Endothelial cell of umbilical vein (primary cell): ENCODE results near the gene RASA2. TPM values are rescaled to one million over a fixed set of nuclear protein-coding genes. Genes with fewer than 3 reads are reported as not detected.

Experiments
- BruUV-seq: library from RNA; stranded (reverse); fragments of 400-500 nt; replicated peaks from 2 replicates; lab custom pipeline; 2021; lab: Mats Ljungman, UMichigan
- CTCF ChIA-PET: fragments of 300-600, 350-600 bp; sonication (Branson Sonifier 250); formaldehyde crosslinking; loops from one replicate; lab custom pipeline; 2021; ENCODE audit warnings: antibody characterized with exemption, inconsistent platforms; lab: Charles Lee
- POLR2A ChIA-PET: fragments of 300-600, 350-600 bp; sonication (Branson Sonifier 250); formaldehyde crosslinking; loops from one replicate; lab custom pipeline; 2021; ENCODE audit warnings: antibody characterized with exemption, inconsistent platforms; lab: Charles Lee
- DNase-seq: peaks from one replicate; pipeline ENCODE4 v3.0.0-alpha.2; 2011; ENCODE audit warnings: low read depth, low spot score
- FAIRE-seq: peaks from 2 replicates; lab custom pipeline; 2011; peaks lifted over from hg19 to GRCh38; lab: Jason Lieb, UNC
- H2AFZ ChIP-seq: 2 replicates; pipeline ENCODE4 v1.6.0; 2012; ENCODE audit warnings: low read depth, low read length, control low read depth, inconsistent platforms
- H3K27ac ChIP-seq: 2 replicates; pipeline ENCODE4 v1.5.1; 2011; ENCODE audit warnings: low read depth, mild to moderate bottlenecking, control low read depth, low read length, moderate library complexity; ENCODE audit not compliant: insufficient read depth
- H3K27me3 ChIP-seq, 2 experiments: 2 replicates each; pipeline versions ENCODE4 v1.6.0 to v1.6.1; 2011; ENCODE audit warnings: low read length in 2 of 2, mixed read lengths in 1 of 2; ENCODE audit not compliant: control insufficient read depth in 2 of 2, insufficient read depth in 2 of 2
- H3K36me3 ChIP-seq, 2 experiments: 2 replicates in 1 of 2; 3 replicates in 1 of 2; pipeline ENCODE4 v1.5.1; 2011; ENCODE audit warnings: low read length in 2 of 2, mild to moderate bottlenecking in 1 of 2, moderate library complexity in 1 of 2; ENCODE audit not compliant: control insufficient read depth in 2 of 2, insufficient read depth in 2 of 2; ENCODE audit errors: extremely low read depth in 1 of 2
- H3K4me1 ChIP-seq: 3 replicates; pipeline ENCODE4 v1.5.1; 2011; ENCODE audit warnings: mild to moderate bottlenecking, low read length; ENCODE audit not compliant: control insufficient read depth, insufficient read depth; ENCODE audit errors: extremely low read depth
- H3K4me2 ChIP-seq: 2 replicates; pipeline ENCODE4 v1.6.1; 2011; ENCODE audit warnings: low read length, control low read depth, mixed read lengths; ENCODE audit not compliant: insufficient read depth
- H3K4me3 ChIP-seq, 3 experiments: fragments of 200-600 bp in 1 of 3; sonication (generic), shearing (Covaris generic) in 1 of 3; replicated peaks in 1 of 3; 2 replicates each; pipeline ENCODE4 v1.5.1; 2011 to 2016; ENCODE audit warnings: control low read depth in 3 of 3, low read length in 3 of 3, mild to moderate bottlenecking in 2 of 3, inconsistent platforms in 1 of 3, low read depth in 1 of 3, moderate library complexity in 1 of 3; ENCODE audit not compliant: insufficient read depth in 1 of 3
- H3K79me2 ChIP-seq: 2 replicates; pipeline ENCODE4 v1.6.0; 2012; ENCODE audit warnings: low read length, inconsistent platforms; ENCODE audit not compliant: control insufficient read depth, insufficient read depth
- H3K9ac ChIP-seq: replicated peaks from 2 replicates; pipeline ENCODE3; 2011; ENCODE audit warnings: low read length, control low read depth; ENCODE audit not compliant: insufficient read depth; ENCODE audit errors: extremely low read depth
- H3K9me1 ChIP-seq: replicated peaks from 3 replicates; pipeline ENCODE4 v1.6.0; 2011; ENCODE audit warnings: mild to moderate bottlenecking, low read length; ENCODE audit not compliant: control insufficient read depth, insufficient read depth; ENCODE audit errors: extremely low read depth
- H3K9me3 ChIP-seq: replicated peaks from 2 replicates; pipeline ENCODE4 v1.5.1; 2012; ENCODE audit warnings: low read length, inconsistent platforms; ENCODE audit not compliant: control insufficient read depth, insufficient read depth
- H4K20me1 ChIP-seq: replicated peaks from 2 replicates; pipeline ENCODE3; 2011; ENCODE audit warnings: mild to moderate bottlenecking, low read length; ENCODE audit not compliant: control insufficient read depth, insufficient read depth; ENCODE audit errors: extremely low read depth
- CTCF ChIP-seq, 2 donors: IDR thresholded peaks; 1 replicate in 1 of 2; 2 replicates in 1 of 2; pipeline ENCODE4 v1.5.1; 2011; ENCODE audit warnings: low read length in 2 of 2, mild to moderate bottlenecking in 2 of 2, moderate library complexity in 2 of 2, control low read depth in 1 of 2, inconsistent platforms in 1 of 2, low read depth in 1 of 2; ENCODE audit not compliant: insufficient read depth in 1 of 2; ENCODE audit errors: extremely low read depth in 1 of 2
- EZH2 ChIP-seq: IDR thresholded peaks from 2 replicates; pipeline ENCODE4 v1.6.1; 2012; ENCODE audit warnings: borderline replicate concordance, low read depth, mild to moderate bottlenecking, moderate library complexity, low read length, inconsistent platforms; ENCODE audit not compliant: severe bottlenecking
- FOS ChIP-seq: IDR thresholded peaks from 2 replicates; pipeline ENCODE4 v1.6.1; 2011; ENCODE audit warnings: mild to moderate bottlenecking, low read length, moderate library complexity, borderline replicate concordance; ENCODE audit not compliant: insufficient read depth
- GATA2 ChIP-seq: IDR thresholded peaks from 2 replicates; pipeline ENCODE4 v1.7.0; 2011; ENCODE audit warnings: low read depth, mild to moderate bottlenecking, moderate library complexity, mixed read lengths, low read length; ENCODE audit not compliant: insufficient read length, insufficient read depth
- JUN ChIP-seq: IDR thresholded peaks from 2 replicates; pipeline ENCODE4 v1.6.1; 2011; ENCODE audit warnings: borderline replicate concordance, low read depth; ENCODE audit not compliant: insufficient read length, insufficient read depth
- MAX ChIP-seq: IDR thresholded peaks from 2 replicates; pipeline ENCODE4 v1.6.1; 2011; ENCODE audit not compliant: insufficient read depth, insufficient read length
- MYC ChIP-seq: IDR thresholded peaks from one replicate; pipeline ENCODE4 v1.6.1; 2011; ENCODE audit warnings: mild to moderate bottlenecking, low read depth, low read length
- POLR2A ChIP-seq: IDR thresholded peaks from 2 replicates; pipeline ENCODE4 v1.6.1; 2012; ENCODE audit warnings: low read depth, mild to moderate bottlenecking, control low read depth, low read length
- POLR2AphosphoS5 ChIP-seq: IDR thresholded peaks from 2 replicates; pipeline ENCODE4 v1.6.1; 2012; ENCODE audit warnings: low read depth, mild to moderate bottlenecking, control low read depth, low read length, moderate library complexity; ENCODE audit not compliant: insufficient read depth
- dilution Hi-C: fragments of 300-500 bp; cut with MboI; formaldehyde crosslinking; loops from one replicate; pipeline ENCODE4 v1.15.0; 2019; ENCODE audit warnings: low sequenced_read_pairs; ENCODE audit not compliant: extremely low pct_ligation_motif_present
- intact Hi-C: fragments of 100-400 bp; cut with micrococcal nuclease; formaldehyde crosslinking; loops from one replicate; pipeline ENCODE4 v1.10.0; 2022
- polyA plus RNA-seq, 4 experiments: library from polyadenylated mRNA; depleted of rRNA in 3 of 4; stranded (reverse) in 3 of 4; unstranded in 1 of 4; fragments of >200 nt; gene quantifications; 2 replicates each; pipeline versions ENCODE4 v1.2.1 to v1.2.3, GENCODE V29; 2011 to 2012; ENCODE audit warnings: missing spikeins in 1 of 4
- total RNA-seq: library from RNA; stranded (reverse); gene quantifications from 2 replicates; pipeline ENCODE4 v1.2.3, GENCODE V29; 2021

The RASA2 gene
- total and polyA plus RNA-seq, 2 donors (not counting 3 experiments of a cell fraction or from before 2014, with no cell fraction given): 3.1 to 20.2 TPM

- Histone ChIP-seq H3K9me3 (no peaks in the 10 kb centered on the region), H3K4me1 (no peaks in the 10 kb centered on the region), H3K79me2 (peaks cover 22% of the 10 kb centered on the region), H2AFZ (no peak overlapping the region), H4K20me1 (no peaks in the 10 kb centered on the region), H3K27me3 (no peaks in the 10 kb centered on the region), H3K4me2 (no peak overlapping the region), H3K9ac (no peak overlapping the region), H3K27ac (no peak overlapping the region), H3K9me1 (no peaks in the 10 kb centered on the region), H3K4me3 (no peak overlapping the region), H3K36me3 (peaks cover 4 to 18% of the 10 kb centered on the region in 2 experiments)
- intact Hi-C loops: no loop called here
- TF ChIP-seq FOS: no peak
- no peak for TF ChIP-seq GATA2
- TF ChIP-seq MAX: no peak
- TF ChIP-seq CTCF (IDR thresholded peaks at IDR 0.05; ENCODE audit: extremely low read depth in 1 of 2, insufficient read depth in 1 of 2, low read depth in 1 of 2, low read length in 2 of 2): no peak
- no peak for TF ChIP-seq JUN
- no peak for TF ChIP-seq POLR2A
- TF ChIP-seq MYC: no peak
- TF ChIP-seq EZH2: no peak
- TF ChIP-seq POLR2AphosphoS5: no peak
- FAIRE-seq (no peak), DNase-seq (no peak)
- dilution Hi-C loops: no loop called here
- no TSS peak for BruUV-seq
- ChIA-PET CTCF (interaction anchor here (0.7 to 2.1 kb wide), 3 partner anchors 9 to 110 kb away, joined by 3 to 13 read pairs (median 3); no protein-coding TSS in a partner anchor), POLR2A (no interaction called here)
These were observed 83.2 kb downstream of the RASA2 start for GRCh38 chr3:141570068-141570467.
